GM18873 (cell line): ENCODE measurements around the gene CYP2F1.

Experiments
- ATAC-seq: cut with Tn5 transposase; IDR thresholded peaks from one replicate; pipeline ENCODE4 v1.9.1; 2021; ENCODE audit warnings: mild to moderate bottlenecking, moderate library complexity, moderate number of reproducible peaks; ENCODE audit not compliant: unreplicated experiment, low FRiP score

CYP2F1 gene

DNA sequence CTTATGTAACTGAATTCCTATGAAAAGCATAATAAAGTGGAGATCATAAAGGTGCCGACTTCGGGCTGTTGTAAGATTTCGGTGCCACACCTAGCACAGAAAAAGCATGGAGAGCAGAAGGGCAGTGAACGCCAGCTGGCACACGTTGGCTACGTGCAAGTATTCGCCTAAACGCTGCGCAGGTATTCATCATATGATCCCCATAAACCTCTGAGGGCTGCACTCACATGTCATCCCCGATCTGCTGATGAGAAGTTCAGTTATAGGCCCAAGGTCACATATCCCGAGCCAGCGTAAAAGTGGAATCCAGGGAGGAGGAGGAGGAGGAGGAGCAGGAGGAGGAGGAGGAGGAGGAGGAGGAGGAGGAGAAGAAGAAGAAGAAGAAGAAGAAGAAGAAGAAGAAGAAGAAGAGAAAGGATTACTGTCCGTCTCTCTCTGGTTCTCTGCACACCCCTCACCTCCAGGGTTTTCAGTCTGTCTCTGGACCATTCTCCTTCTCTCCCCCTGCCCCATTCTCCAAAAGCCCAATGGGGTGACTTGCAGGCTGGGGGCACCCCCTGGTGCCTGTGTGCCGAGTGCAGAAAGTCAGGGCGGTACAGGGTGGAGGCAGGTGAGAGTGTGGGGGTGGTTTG, 60.2 kb downstream of the CYP2F1 start:
- ATAC-seq = no peak

DNA sequence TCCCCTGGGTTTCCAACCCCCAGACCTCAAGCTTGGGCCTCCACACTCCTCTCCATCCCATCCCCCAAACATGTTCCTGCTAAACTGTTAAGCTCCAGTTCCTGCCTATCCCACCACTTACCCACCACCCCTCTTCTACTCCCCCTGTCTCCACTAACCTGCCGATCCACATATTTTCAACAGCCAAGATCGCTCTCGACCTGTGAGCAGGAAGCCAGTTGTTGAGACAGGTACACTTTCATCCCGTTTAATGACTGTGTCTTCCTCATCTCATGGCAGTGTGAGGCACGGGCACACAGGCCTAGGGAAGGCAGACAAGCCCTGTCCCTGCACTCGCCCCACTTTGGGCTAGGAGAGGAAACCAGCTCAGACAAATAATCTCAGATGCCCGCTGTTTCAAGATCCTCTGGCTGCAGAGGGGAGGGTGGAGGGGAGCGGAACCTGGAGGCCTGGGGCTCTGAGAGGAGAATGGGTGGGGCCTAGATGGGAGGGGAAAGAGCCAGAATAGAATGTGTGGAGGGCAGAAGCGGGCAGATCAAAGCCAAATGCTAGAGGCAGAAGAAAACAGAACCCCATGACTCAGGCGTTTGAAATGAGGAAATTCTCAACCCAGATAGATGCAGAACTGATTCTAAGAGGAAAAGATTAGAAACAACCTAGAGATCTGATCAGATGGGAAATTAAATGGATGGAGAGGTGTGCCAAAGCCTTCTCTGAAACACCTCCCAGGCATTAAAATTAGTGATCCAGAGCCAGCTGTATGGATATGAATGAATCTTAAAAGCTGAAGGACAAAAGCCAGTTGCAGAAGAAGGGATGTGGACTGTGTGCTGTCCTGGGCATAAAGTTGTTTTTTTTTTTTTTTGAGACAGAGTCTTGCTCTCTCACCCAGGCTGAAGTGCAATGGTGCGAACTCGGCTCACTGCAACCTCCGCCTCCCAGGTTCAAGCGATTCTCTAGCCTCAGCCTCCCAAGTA, 61.9 kb downstream of the CYP2F1 start:
- ATAC-seq = no peak
